ENCODE data around the gene DCC. TPM values are rescaled to one million over a fixed set of nuclear protein-coding genes. Genes with fewer than 3 reads are reported as not detected.

The DCC gene
- total RNA-seq, 1 donor from 2014 or later = not detected

DNA sequence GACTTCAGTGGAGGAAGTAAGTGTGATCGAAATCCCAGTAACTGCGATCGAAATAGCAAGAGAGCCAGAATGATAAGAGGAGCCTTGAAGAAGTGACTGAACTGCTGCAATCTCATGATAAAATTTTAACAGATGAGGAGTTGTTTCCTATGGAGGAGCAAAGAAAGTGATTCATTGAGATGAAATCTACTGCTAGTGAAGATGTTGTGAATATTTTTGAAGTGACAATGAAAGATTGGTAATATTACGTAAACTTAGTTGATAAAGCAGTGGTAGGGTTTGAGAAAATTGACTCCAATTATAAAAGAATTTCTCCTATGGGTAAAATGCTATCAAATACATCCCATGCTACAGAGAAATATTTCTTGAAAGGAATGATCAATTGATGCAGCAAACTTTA lies 1103.8 kb downstream of the DCC start:
- DNase-seq (ENCODE audit: low spot score) = no peak
- no peaks in the 10 kb centered on the region for H3K36me3 Mint-ChIP-seq (ENCODE audit: low read depth)
- no peak overlapping the region for H3K27ac Mint-ChIP-seq (ENCODE audit: unreplicated experiment)
- H3K4me3 Mint-ChIP-seq (ENCODE audit: unreplicated experiment) = no peak overlapping the region
- no peaks in the 10 kb centered on the region for H3K27me3 Mint-ChIP-seq (ENCODE audit: low read depth)
- peaks cover 3% of the 10 kb centered on the region for H3K9me3 Mint-ChIP-seq (ENCODE audit: low read depth)
- no peaks in the 10 kb centered on the region for H3K4me1 Mint-ChIP-seq (ENCODE audit: low read depth)
- TF ChIP-seq, protein P1, sequence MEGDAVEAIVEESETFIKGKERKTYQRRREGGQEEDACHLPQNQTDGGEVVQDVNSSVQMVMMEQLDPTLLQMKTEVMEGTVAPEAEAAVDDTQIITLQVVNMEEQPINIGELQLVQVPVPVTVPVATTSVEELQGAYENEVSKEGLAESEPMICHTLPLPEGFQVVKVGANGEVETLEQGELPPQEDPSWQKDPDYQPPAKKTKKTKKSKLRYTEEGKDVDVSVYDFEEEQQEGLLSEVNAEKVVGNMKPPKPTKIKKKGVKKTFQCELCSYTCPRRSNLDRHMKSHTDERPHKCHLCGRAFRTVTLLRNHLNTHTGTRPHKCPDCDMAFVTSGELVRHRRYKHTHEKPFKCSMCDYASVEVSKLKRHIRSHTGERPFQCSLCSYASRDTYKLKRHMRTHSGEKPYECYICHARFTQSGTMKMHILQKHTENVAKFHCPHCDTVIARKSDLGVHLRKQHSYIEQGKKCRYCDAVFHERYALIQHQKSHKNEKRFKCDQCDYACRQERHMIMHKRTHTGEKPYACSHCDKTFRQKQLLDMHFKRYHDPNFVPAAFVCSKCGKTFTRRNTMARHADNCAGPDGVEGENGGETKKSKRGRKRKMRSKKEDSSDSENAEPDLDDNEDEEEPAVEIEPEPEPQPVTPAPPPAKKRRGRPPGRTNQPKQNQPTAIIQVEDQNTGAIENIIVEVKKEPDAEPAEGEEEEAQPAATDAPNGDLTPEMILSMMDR (IDR thresholded peaks at IDR 0.05) = no peak

- H3K36me3 Mint-ChIP-seq (ENCODE audit: low read depth) = no peaks in the 10 kb centered on the region
- TF ChIP-seq, protein P1 (IDR thresholded peaks at IDR 0.05) = no peak
- H3K27ac Mint-ChIP-seq (ENCODE audit: unreplicated experiment) = no peak overlapping the region
- H3K27me3 Mint-ChIP-seq (ENCODE audit: low read depth) = peaks cover 4% of the 10 kb centered on the region
- no peak overlapping the region for H3K4me3 Mint-ChIP-seq (ENCODE audit: unreplicated experiment)
- H3K9me3 Mint-ChIP-seq (ENCODE audit: low read depth) = peaks cover 4% of the 10 kb centered on the region
- DNase-seq (ENCODE audit: low spot score) = no peak
- no peaks in the 10 kb centered on the region for H3K4me1 Mint-ChIP-seq (ENCODE audit: low read depth)
These were observed 1111.9 kb downstream of the DCC start for GRCh38 chr18:53451902-53452301.

GRCh38 chr18:53457068-53457467 lies 1117.1 kb downstream of the DCC start:
- Mint-ChIP-seq H3K27ac (ENCODE audit: unreplicated experiment) (no peak overlapping the region), H3K4me1 (ENCODE audit: low read depth) (no peaks in the 10 kb centered on the region), H3K36me3 (ENCODE audit: low read depth) (no peaks in the 10 kb centered on the region), H3K27me3 (ENCODE audit: low read depth) (peaks cover 6% of the 10 kb centered on the region), H3K9me3 (ENCODE audit: low read depth) (no peaks in the 10 kb centered on the region), H3K4me3 (ENCODE audit: unreplicated experiment) (no peak overlapping the region)
- TF ChIP-seq, protein P1 (IDR thresholded peaks at IDR 0.05) = no peak
- DNase-seq (ENCODE audit: low spot score) = no peak

DNA sequence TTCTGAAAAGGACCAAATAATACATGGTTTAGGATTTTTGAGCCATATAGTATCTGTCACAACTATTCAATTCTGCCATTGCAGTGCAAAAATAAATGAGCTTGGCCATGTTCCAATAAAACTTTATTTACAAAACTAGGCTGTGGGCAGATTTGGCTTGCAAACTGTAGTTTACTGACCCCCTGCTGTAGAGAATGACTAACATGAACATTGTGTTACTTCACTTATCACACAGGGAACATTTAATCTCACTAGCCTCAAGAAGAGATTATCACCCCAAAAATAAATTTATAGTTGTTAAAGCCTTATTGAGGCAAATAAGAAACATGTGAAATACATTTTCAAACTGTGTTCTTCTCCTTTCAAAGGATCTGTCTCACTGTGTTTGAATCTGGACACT lies 1118.3 kb downstream of the DCC start:
- Mint-ChIP-seq H3K9me3 (ENCODE audit: low read depth) (peaks cover 5% of the 10 kb centered on the region), H3K4me3 (ENCODE audit: unreplicated experiment) (no peak overlapping the region), H3K27me3 (ENCODE audit: low read depth) (peaks cover 6% of the 10 kb centered on the region), H3K27ac (ENCODE audit: unreplicated experiment) (no peak overlapping the region), H3K4me1 (ENCODE audit: low read depth) (no peaks in the 10 kb centered on the region), H3K36me3 (ENCODE audit: low read depth) (no peaks in the 10 kb centered on the region)
- no peak for DNase-seq (ENCODE audit: low spot score)
- TF ChIP-seq, protein P1 (IDR thresholded peaks at IDR 0.05) = no peak

GRCh38 chr18:53458944-53459580 lies 1119.1 kb downstream of the DCC start:
- Mint-ChIP-seq H3K27me3 (ENCODE audit: low read depth) (peaks cover 6% of the 10 kb centered on the region), H3K9me3 (ENCODE audit: low read depth) (peaks cover 5% of the 10 kb centered on the region), H3K4me3 (ENCODE audit: unreplicated experiment) (no peak overlapping the region), H3K36me3 (ENCODE audit: low read depth) (no peaks in the 10 kb centered on the region), H3K27ac (ENCODE audit: unreplicated experiment) (no peak overlapping the region), H3K4me1 (ENCODE audit: low read depth) (no peaks in the 10 kb centered on the region)
- TF ChIP-seq, protein P1 (IDR thresholded peaks at IDR 0.05) = no peak
- DNase-seq (ENCODE audit: low spot score) = no peak

Measured in chondrocyte (in vitro differentiated cells).